ENCODE measurements around the gene EFCC1.
"Not testable (repeated sequence)": the region's sequence is repeated elsewhere in the genome, so short reads cannot be mapped to it uniquely, and the experiment has no call there.

The EFCC1 gene

DNA sequence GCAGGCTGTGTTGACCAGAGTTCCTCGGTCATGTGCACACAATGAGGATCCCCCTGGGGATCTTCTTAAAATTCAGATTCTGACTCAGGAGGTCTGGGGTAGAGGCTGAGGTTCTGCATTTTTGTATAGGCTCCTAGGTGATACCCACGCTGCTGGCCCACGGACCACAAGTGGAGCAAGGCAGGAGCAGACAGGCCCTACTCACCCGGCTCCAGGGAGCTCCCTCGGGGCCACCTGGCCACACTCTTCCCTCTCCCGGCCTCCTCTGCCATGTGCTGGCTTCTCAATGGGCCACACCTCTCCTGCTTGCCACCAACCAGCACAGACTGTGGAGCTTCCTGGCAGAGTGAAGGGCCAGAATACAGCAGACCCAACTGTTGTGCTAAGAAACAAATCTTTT is 83.4 kb downstream of the EFCC1 start:
- DNase-seq = no peak

DNA sequence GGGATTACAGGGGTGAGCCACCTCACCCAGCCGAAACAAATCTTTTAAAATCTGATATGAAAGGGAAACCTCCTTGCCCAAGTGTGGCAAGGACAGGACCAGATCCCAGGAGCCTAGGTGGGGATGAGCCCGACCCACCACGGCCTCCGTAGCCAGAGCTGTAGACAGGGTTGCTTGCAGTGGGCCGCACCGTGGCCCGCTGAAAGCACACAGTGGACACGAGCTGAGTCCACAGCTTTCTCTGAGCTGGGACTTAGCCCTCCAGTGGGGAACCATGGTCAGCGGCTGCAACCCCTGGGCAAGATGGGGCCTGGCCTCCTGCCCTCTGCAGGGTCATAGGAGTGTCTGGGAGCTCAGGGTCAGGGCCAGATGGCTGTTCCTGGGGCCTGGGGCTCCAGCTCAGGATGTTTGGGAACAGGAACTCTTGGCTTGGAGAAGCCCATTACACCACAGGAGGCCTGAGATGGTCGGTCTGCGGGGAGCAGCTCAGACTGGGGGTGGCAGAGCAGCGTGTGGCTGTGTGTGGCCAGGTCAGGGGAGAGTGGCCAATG is 84.1 kb downstream of the EFCC1 start:
- DNase-seq = no peak

DNA sequence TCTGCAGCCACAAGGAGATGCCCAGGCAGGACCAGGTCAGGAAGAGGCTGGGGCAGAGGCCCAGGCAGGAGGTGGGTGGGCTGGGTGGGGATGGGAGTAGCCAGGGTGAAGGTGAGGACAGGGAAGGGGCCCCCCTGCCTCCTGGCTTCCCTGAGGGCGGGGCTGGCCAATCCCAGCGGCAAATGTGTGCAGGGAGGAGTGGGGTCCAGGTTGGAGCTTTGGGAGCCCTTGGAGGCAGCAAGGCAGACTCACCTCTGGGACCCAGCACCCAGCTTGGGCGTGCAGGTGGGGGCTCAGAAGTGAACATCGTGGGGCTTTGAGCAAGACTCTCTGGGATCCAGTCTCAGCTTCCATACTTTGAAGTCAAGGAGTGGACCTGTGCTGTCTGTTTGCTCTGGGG is 84.7 kb downstream of the EFCC1 start:
- no peak for DNase-seq

DNA sequence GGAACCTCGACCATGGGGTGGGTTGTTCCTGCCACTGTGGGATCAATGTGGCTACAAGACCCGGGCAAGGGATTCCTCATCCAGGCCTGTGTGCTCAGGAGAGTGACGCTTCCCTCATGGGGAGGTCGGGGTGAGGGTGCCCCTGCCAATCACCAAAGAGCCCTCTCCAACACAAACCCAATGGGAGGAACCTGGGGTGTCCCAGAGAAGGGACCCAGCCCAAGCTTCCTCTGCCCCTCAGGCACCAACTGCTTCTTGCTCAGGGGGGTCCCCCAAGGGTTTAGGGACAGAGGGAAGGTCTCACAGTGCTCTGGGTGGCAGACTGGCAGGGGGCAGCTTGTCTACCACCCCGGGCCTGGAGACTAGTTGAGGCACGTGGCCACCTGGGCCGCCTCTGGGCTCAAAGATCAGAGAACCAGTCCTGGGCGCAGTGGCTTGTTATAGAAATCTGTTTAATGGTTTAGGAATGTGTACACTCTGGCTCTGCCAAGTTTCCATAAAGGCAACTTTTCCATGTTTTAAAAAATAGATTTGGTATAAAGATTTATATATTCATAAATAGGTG is 86.1 kb downstream of the EFCC1 start:
- DNase-seq = no peak

GRCh38 chr3:129087904-129088303 is 86.8 kb downstream of the EFCC1 start:
- DNase-seq = not testable (repeated sequence)

DNA sequence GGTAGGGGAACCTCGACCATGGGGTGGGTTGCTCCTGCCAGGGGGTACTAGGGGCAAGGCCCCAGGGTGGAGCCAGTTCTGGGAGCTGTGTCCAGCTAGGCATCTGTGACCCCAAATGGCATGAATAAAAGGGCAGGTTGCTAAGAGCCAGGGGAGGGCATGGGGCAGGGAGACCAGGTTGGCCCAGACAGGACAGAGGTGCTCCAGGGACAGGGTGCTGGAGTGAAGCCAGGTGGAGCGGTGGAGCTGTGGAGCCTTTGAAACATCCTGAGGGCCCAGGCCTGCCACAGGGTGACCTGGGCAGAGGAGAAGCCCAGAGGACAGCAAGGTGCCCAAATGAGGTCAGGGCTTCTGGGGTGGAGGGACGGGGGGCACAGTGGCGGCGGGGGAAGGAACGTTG is 87.2 kb downstream of the EFCC1 start:
- DNase-seq = not testable (repeated sequence)
